GM12892 (cell line): ENCODE results near the gene PJVK.

Experiments
- POLR2A ChIP-seq: IDR thresholded peaks from 2 replicates; pipeline ENCODE4 v1.6.1; 2011; ENCODE audit warnings: low read depth, low read length, control low read depth
- TAF1 ChIP-seq: IDR thresholded peaks from 2 replicates; pipeline ENCODE4 v1.6.1; 2011; ENCODE audit warnings: low read depth, mild to moderate bottlenecking, control low read depth, low read length, borderline replicate concordance

GRCh38 chr2:178510384-178510783 lies 59.2 kb downstream of the PJVK start:
- TF ChIP-seq TAF1: no peak
- TF ChIP-seq POLR2A: no peak
